ENCODE results near the gene NFKBIB. TPM values are rescaled to one million over a fixed set of nuclear protein-coding genes. Genes with fewer than 3 reads are reported as not detected.

The NFKBIB gene
- total and polyA plus RNA-seq, 9 donors = 3.2 to 21.6 (median 13.2) TPM

DNA sequence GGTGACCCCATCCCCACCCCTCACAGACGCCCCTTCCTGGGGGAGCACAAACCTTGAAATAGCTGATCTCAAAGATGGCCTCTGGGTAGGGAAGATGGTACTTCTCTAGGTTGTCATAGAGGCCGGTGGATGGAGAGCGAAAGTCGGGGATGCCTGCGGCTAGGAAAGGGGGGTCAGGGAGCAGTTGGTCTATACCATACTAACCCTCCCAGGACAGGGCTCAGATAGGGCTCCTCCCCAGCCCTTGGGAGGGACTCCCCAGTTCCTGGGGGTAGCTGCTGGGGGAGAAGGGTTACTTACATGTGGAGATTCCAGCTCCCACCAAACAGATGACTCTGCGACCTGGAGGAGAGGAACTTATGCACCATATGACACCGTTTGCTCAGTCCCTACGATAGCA lies 10.0 kb upstream of the NFKBIB start:
- Histone ChIP-seq H3K9me3 (no peaks in the 10 kb centered on the region), H3K27me3 (no peaks in the 10 kb centered on the region), H3K4me3 (no peak overlapping the region), H3K27ac (no peak overlapping the region), H3K4me1 (ENCODE audit: insufficient read depth) (peaks cover 3% of the 10 kb centered on the region), H3K36me3 (no peaks in the 10 kb centered on the region)
- TF ChIP-seq EP300 (IDR thresholded peaks at IDR 0.05) (no peak), POLR2A (IDR thresholded peaks at IDR 0.05) (no peak)
- TF ChIP-seq, protein P1, sequence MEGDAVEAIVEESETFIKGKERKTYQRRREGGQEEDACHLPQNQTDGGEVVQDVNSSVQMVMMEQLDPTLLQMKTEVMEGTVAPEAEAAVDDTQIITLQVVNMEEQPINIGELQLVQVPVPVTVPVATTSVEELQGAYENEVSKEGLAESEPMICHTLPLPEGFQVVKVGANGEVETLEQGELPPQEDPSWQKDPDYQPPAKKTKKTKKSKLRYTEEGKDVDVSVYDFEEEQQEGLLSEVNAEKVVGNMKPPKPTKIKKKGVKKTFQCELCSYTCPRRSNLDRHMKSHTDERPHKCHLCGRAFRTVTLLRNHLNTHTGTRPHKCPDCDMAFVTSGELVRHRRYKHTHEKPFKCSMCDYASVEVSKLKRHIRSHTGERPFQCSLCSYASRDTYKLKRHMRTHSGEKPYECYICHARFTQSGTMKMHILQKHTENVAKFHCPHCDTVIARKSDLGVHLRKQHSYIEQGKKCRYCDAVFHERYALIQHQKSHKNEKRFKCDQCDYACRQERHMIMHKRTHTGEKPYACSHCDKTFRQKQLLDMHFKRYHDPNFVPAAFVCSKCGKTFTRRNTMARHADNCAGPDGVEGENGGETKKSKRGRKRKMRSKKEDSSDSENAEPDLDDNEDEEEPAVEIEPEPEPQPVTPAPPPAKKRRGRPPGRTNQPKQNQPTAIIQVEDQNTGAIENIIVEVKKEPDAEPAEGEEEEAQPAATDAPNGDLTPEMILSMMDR (IDR thresholded peaks at IDR 0.05) = no peak
- intact Hi-C loops (cut with DNase I) = no loop called here
- WGBS, 3 donors = 91 to 98% (median 91%) methylated on average over 8 of the region's 8 CpGs
- no peak for DNase-seq

DNA sequence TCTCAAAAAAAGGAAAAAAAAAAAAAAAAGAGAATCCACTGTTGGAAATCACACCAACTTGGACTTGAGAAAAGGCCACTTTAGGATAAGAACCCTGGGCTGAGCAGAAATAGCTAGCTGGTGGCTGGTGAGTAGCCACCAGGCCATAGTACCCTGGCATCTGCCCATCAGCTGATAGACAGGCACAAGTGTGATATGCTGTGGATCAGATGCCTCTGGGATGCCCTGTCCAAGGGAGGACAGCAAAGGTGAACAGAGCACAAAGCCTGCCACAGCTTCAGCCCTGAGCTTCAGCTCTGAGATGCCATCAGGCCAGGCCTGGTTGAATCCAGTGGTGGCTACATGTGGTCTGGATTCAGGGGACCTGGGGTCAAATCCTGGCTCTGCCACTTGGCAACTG lies 9.1 kb upstream of the NFKBIB start:
- TF ChIP-seq, protein P1 (IDR thresholded peaks at IDR 0.05) = no peak
- DNase-seq = no peak
- H3K27ac ChIP-seq = no peak overlapping the region
- H3K9me3 ChIP-seq = no peaks in the 10 kb centered on the region
- no peaks in the 10 kb centered on the region for H3K36me3 ChIP-seq
- H3K27me3 ChIP-seq = no peaks in the 10 kb centered on the region
- peaks cover 3% of the 10 kb centered on the region for H3K4me1 ChIP-seq (ENCODE audit: insufficient read depth)
- intact Hi-C loops (cut with DNase I) = no loop called here
- no peak overlapping the region for H3K4me3 ChIP-seq

DNA sequence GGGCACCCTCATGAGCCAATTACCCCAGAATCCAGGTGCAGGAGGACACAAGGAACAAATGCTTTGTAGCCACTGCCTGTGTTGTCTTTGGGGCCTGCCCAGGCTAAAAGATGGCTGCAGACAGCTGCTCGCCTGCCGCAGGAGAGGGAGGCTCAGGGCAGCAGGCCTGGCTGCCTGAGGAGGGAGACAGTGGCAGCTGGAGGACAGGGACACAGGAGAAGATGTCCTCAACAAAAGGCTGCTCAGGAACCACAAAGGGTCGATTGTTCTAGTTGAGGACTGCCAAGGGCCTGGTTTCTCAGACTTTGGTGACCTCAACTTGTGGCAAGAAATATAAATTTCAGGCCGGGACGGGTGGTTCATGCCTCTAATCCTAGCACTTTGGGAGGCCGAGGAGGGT lies 8.0 kb upstream of the NFKBIB start:
- intact Hi-C loops (cut with DNase I) = no loop called here
- DNase-seq = no peak
- Histone ChIP-seq H3K4me1 (ENCODE audit: insufficient read depth) (peaks cover 3% of the 10 kb centered on the region), H3K36me3 (no peaks in the 10 kb centered on the region), H3K27ac (no peak overlapping the region), H3K9me3 (no peaks in the 10 kb centered on the region), H3K4me3 (no peak overlapping the region), H3K27me3 (no peaks in the 10 kb centered on the region)
- no peak for TF ChIP-seq EP300 (IDR thresholded peaks at IDR 0.05)
- TF ChIP-seq, protein P1 (IDR thresholded peaks at IDR 0.05) = no peak
- TF ChIP-seq POLR2A (IDR thresholded peaks at IDR 0.05) = no peak
- WGBS, 3 donors = 87 to 94% (median 91%) methylated on average over 6 of the region's 6 CpGs

DNA sequence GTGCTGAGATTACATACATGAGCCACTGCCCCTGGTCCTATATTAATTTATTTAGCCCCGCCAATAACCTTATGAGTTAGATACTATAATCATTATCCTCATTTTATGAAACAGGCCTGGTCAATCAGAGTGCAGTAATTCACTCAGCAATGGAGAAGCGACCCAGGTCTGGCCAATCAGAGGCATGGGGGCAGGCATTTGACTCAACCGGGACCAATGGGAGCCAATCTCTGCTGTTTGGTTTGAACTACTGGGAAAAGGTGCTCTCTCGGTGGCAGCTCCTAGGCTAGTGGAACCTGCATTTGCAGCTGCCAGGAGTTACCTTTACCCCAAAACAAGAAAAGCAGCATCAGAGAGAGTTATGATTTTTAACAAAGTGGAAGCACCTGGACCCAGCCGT lies 6.9 kb upstream of the NFKBIB start:
- DNase-seq = no peak
- no peaks in the 10 kb centered on the region for H3K27me3 ChIP-seq
- H3K27ac ChIP-seq = no peak overlapping the region
- H3K36me3 ChIP-seq = no peaks in the 10 kb centered on the region
- 58 to 68% (median 67%) methylated on average over 5 of the region's 5 CpGs for WGBS, 3 donors
- no peaks in the 10 kb centered on the region for H3K9me3 ChIP-seq
- peaks cover 3% of the 10 kb centered on the region for H3K4me1 ChIP-seq (ENCODE audit: insufficient read depth)
- no peak overlapping the region for H3K4me3 ChIP-seq
- intact Hi-C loops (cut with DNase I) = no loop called here
- TF ChIP-seq POLR2A (IDR thresholded peaks at IDR 0.05) (no peak), EP300 (IDR thresholded peaks at IDR 0.05) (no peak)
- TF ChIP-seq, protein P1 (IDR thresholded peaks at IDR 0.05) = no peak

DNA sequence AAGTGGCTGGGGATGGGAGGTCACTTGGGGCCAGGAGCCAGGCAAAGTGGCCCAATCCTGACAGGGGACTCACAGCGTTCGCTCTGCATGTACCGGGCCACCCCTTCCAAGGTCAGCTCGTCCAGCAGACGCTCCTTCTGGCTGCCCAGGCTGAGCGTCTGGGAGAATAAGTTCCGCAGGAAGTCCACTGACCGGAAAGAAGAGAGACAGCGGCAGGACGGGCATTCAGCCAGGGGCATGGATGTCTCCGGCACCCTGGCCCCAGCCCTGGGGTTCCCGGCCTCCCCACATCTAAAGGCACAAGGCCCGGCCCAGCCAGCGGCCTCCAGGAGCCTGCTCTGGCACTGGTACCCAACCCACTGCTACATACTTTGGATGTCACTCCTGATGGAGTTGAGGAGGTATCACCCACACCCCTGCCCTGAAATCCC lies 6.4 kb upstream of the NFKBIB start:
- H3K27ac ChIP-seq = no peak overlapping the region
- H3K27me3 ChIP-seq = no peaks in the 10 kb centered on the region
- no peaks in the 10 kb centered on the region for H3K36me3 ChIP-seq
- TF ChIP-seq POLR2A (IDR thresholded peaks at IDR 0.05) (no peak), EP300 (IDR thresholded peaks at IDR 0.05) (no peak)
- TF ChIP-seq, protein P1 (IDR thresholded peaks at IDR 0.05) = no peak
- WGBS, 3 donors = 21 to 63% (median 35%) methylated on average over 13 to 14 of the region's 14 CpGs
- no peaks in the 10 kb centered on the region for H3K9me3 ChIP-seq
- no peak overlapping the region for H3K4me3 ChIP-seq
- peaks cover 3% of the 10 kb centered on the region for H3K4me1 ChIP-seq (ENCODE audit: insufficient read depth)
- peak in 2 of 5 donors; percentile 38 to 69 for DNase-seq
- intact Hi-C loops (cut with DNase I) = no loop called here

All from ovary (tissue), 9 donors.